Activated naive CD8-positive, alpha-beta T cell treated with anti-CD3 and anti-CD28 coated beads, Interleukin-2, amount 10 ng/mL, durations not matched to agents 7 days and 5 days (primary cell): ENCODE measurements around the gene GPER1. TPM values are rescaled to one million over a fixed set of nuclear protein-coding genes. Genes with fewer than 3 reads are reported as not detected.

Experiments used
- ATAC-seq: fragments of 150-1000 bp; cut with Tn5 transposase; one replicate; pipeline ENCODE4 v1.10.0; 2021; ENCODE audit warnings: low read depth, moderate library complexity
- POLR2A ChIA-PET: fragments of 350-600 bp; sonication (Branson Sonifier 250); formaldehyde crosslinking; loops from one replicate; lab custom pipeline; 2021; ENCODE audit warnings: antibody characterized with exemption; lab: Charles Lee
- DNase-seq: peaks from one replicate; pipeline ENCODE4 v3.0.0; 2021
- H3K27ac Mint-ChIP-seq: one replicate; pipeline ENCODE4 v1.8.0; 2022; ENCODE audit warnings: mild to moderate bottlenecking, mixed read lengths
- H3K27me3 Mint-ChIP-seq: one replicate; pipeline ENCODE4 v1.8.0; 2022; ENCODE audit warnings: mild to moderate bottlenecking, moderate library complexity, mixed read lengths
- H3K36me3 Mint-ChIP-seq: one replicate; pipeline ENCODE4 v1.8.0; 2021; ENCODE audit warnings: mild to moderate bottlenecking, mixed read lengths
- H3K4me1 Mint-ChIP-seq: one replicate; pipeline ENCODE4 v1.8.0; 2021; ENCODE audit warnings: mixed read lengths
- H3K4me3 Mint-ChIP-seq: one replicate; pipeline ENCODE4 v1.8.0; 2022; ENCODE audit warnings: mild to moderate bottlenecking, moderate library complexity, mixed read lengths
- H3K9me3 Mint-ChIP-seq: one replicate; pipeline ENCODE4 v1.8.0; 2021; ENCODE audit warnings: mixed read lengths
- total RNA-seq, 2 experiments: library from RNA; stranded (reverse); gene quantifications; one replicate each; pipeline ENCODE4 v1.2.3, GENCODE V29; 2021

Gene GPER1
- total RNA-seq, 2 experiments from 2014 or later, result 0.19 to 0.26 TPM

- no peaks in the 10 kb centered on the region for H3K9me3 Mint-ChIP-seq
- DNase-seq (no peak), ATAC-seq (no peak)
- H3K27ac Mint-ChIP-seq, result no peak overlapping the region
- no peaks in the 10 kb centered on the region for H3K27me3 Mint-ChIP-seq
- POLR2A ChIA-PET, result interaction anchor here (0.5 kb wide), 2 partner anchors 245 to 246 kb away, joined by 3 to 4 read pairs; no protein-coding TSS in a partner anchor
- H3K36me3 Mint-ChIP-seq, result no peaks in the 10 kb centered on the region
- peaks cover 3% of the 10 kb centered on the region for H3K4me1 Mint-ChIP-seq
- H3K4me3 Mint-ChIP-seq, result no peak overlapping the region
Measured at GRCh38 chr7:1057416-1058291, 30.3 kb upstream of the GPER1 start.

GRCh38 chr7:1058311-1058710, 29.6 kb upstream of the GPER1 start:
- ATAC-seq, result no peak
- H3K9me3 Mint-ChIP-seq, result no peaks in the 10 kb centered on the region
- H3K27me3 Mint-ChIP-seq, result no peaks in the 10 kb centered on the region
- POLR2A ChIA-PET, result interaction anchor here (0.5 kb wide), 1 partner anchor 245 kb away, joined by 3 read pairs; no protein-coding TSS in a partner anchor
- peaks cover 3% of the 10 kb centered on the region for H3K4me1 Mint-ChIP-seq
- no peaks in the 10 kb centered on the region for H3K36me3 Mint-ChIP-seq
- H3K27ac Mint-ChIP-seq, result no peak overlapping the region
- no peak overlapping the region for H3K4me3 Mint-ChIP-seq
- DNase-seq, result no peak

- Mint-ChIP-seq H3K9me3 (no peaks in the 10 kb centered on the region), H3K27me3 (no peaks in the 10 kb centered on the region), H3K4me3 (no peak overlapping the region), H3K4me1 (peaks cover 3% of the 10 kb centered on the region), H3K36me3 (no peaks in the 10 kb centered on the region), H3K27ac (no peak overlapping the region)
- DNase-seq, result no peak
- POLR2A ChIA-PET, result no interaction called here
- no peak for ATAC-seq
Measured at GRCh38 chr7:1058821-1059199, 29.1 kb upstream of the GPER1 start.

GRCh38 chr7:1059200-1060091, 28.5 kb upstream of the GPER1 start:
- no peaks in the 10 kb centered on the region for H3K9me3 Mint-ChIP-seq
- ATAC-seq (no peak), DNase-seq (no peak)
- H3K36me3 Mint-ChIP-seq, result no peaks in the 10 kb centered on the region
- POLR2A ChIA-PET, result no interaction called here
- no peaks in the 10 kb centered on the region for H3K27me3 Mint-ChIP-seq
- no peak overlapping the region for H3K27ac Mint-ChIP-seq
- H3K4me3 Mint-ChIP-seq, result no peak overlapping the region
- H3K4me1 Mint-ChIP-seq, result peaks cover 3% of the 10 kb centered on the region

GRCh38 chr7:1060315-1061072, 27.4 kb upstream of the GPER1 start:
- Mint-ChIP-seq H3K27ac (no peak overlapping the region), H3K27me3 (no peaks in the 10 kb centered on the region), H3K9me3 (no peaks in the 10 kb centered on the region), H3K4me1 (no peaks in the 10 kb centered on the region), H3K4me3 (no peak overlapping the region), H3K36me3 (no peaks in the 10 kb centered on the region)
- DNase-seq (no peak), ATAC-seq (no peak)
- POLR2A ChIA-PET, result interaction anchor here (0.6 kb wide), 2 partner anchors 55 to 93 kb away, joined by 4 read pairs; no protein-coding TSS in a partner anchor

- no peaks in the 10 kb centered on the region for H3K4me1 Mint-ChIP-seq
- ATAC-seq (no peak), DNase-seq (no peak)
- H3K27me3 Mint-ChIP-seq, result no peaks in the 10 kb centered on the region
- no peak overlapping the region for H3K27ac Mint-ChIP-seq
- H3K4me3 Mint-ChIP-seq, result no peak overlapping the region
- POLR2A ChIA-PET, result interaction anchor here (0.6 kb wide), 1 partner anchor 54 kb away, joined by 4 read pairs; no protein-coding TSS in a partner anchor
- no peaks in the 10 kb centered on the region for H3K36me3 Mint-ChIP-seq
- no peaks in the 10 kb centered on the region for H3K9me3 Mint-ChIP-seq
Measured at GRCh38 chr7:1061180-1061579, 26.7 kb upstream of the GPER1 start.

- Mint-ChIP-seq H3K4me3 (no peak overlapping the region), H3K9me3 (no peaks in the 10 kb centered on the region), H3K27ac (no peak overlapping the region), H3K36me3 (no peaks in the 10 kb centered on the region), H3K4me1 (no peaks in the 10 kb centered on the region), H3K27me3 (no peaks in the 10 kb centered on the region)
- DNase-seq (no peak), ATAC-seq (no peak)
- POLR2A ChIA-PET, result no interaction called here
Measured at GRCh38 chr7:1062296-1063294, 25.3 kb upstream of the GPER1 start.

- Mint-ChIP-seq H3K27me3 (no peaks in the 10 kb centered on the region), H3K4me1 (no peaks in the 10 kb centered on the region), H3K36me3 (no peaks in the 10 kb centered on the region), H3K27ac (no peak overlapping the region), H3K9me3 (no peaks in the 10 kb centered on the region), H3K4me3 (no peak overlapping the region)
- POLR2A ChIA-PET, result no interaction called here
- no peak for DNase-seq
- ATAC-seq, result no peak
Measured at GRCh38 chr7:1063361-1063760, 24.6 kb upstream of the GPER1 start.

GRCh38 chr7:1064581-1064980, 23.3 kb upstream of the GPER1 start:
- no peaks in the 10 kb centered on the region for H3K9me3 Mint-ChIP-seq
- no peak for DNase-seq
- no peaks in the 10 kb centered on the region for H3K4me1 Mint-ChIP-seq
- no peak overlapping the region for H3K27ac Mint-ChIP-seq
- no peaks in the 10 kb centered on the region for H3K27me3 Mint-ChIP-seq
- POLR2A ChIA-PET, result interaction anchor here (1.2 to 2.2 kb wide), 2 partner anchors 43 to 71 kb away, joined by 4 to 26 read pairs; no protein-coding TSS in a partner anchor
- no peak for ATAC-seq
- no peak overlapping the region for H3K4me3 Mint-ChIP-seq
- H3K36me3 Mint-ChIP-seq, result no peaks in the 10 kb centered on the region

- Mint-ChIP-seq H3K4me3 (no peak overlapping the region), H3K36me3 (no peaks in the 10 kb centered on the region)
- ATAC-seq, result no peak
Measured at GRCh38 chr7:1065263-1065584, 22.7 kb upstream of the GPER1 start.

GRCh38 chr7:1065585-1066241, 22.2 kb upstream of the GPER1 start:
- H3K36me3 Mint-ChIP-seq, result no peaks in the 10 kb centered on the region
- H3K4me1 Mint-ChIP-seq, result no peaks in the 10 kb centered on the region
- peak; percentile 90 for DNase-seq
- H3K27me3 Mint-ChIP-seq, result no peaks in the 10 kb centered on the region
- peak overlapping the region; percentile 63 for H3K4me3 Mint-ChIP-seq
- no peak overlapping the region for H3K27ac Mint-ChIP-seq
- POLR2A ChIA-PET, result interaction anchor here (0.6 to 2.2 kb wide), 3 partner anchors 44 to 259 kb away, joined by 4 to 26 read pairs (median 5); no protein-coding TSS in a partner anchor
- peak; percentile 94 for ATAC-seq
- H3K9me3 Mint-ChIP-seq, result no peaks in the 10 kb centered on the region

More at GRCh38 chr7:1065263-1065584, 22.7 kb upstream of the GPER1 start:
- no peaks in the 10 kb centered on the region for H3K27me3 Mint-ChIP-seq
- no peak overlapping the region for H3K27ac Mint-ChIP-seq
- no peak for DNase-seq
- no peaks in the 10 kb centered on the region for H3K9me3 Mint-ChIP-seq
- H3K4me1 Mint-ChIP-seq, result no peaks in the 10 kb centered on the region
- POLR2A ChIA-PET, result interaction anchor here (0.6 to 2.2 kb wide), 3 partner anchors 44 to 259 kb away, joined by 4 to 26 read pairs (median 5); no protein-coding TSS in a partner anchor
